ENCODE results near the gene MAEA. TPM values are rescaled to one million over a fixed set of nuclear protein-coding genes. Genes with fewer than 3 reads are reported as not detected.

The MAEA gene
- total RNA-seq, 8 experiments from 2014 or later, result 28.5 to 80.7 (median 56.7) TPM

DNA sequence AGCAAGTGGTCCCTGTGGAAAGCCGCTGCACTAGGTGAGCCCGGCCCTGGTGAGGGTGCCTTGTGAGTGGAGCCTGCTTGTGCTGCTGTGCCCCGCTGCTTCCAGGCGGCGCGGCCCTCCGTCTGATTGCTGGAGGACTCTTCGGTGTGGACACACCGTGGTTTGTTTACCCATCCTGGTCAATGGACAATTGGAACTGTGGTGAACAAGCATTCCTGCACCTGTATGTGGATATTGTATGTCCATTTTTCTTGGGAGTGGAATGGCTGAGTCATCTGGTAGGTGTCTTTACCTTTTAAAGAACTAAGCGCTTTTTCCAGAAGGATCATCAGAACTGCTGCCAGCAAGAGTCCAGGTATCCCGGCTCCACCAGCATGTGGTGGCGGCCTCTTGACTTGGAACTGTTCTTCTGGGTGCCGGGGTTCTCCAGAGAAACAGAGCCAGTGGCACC, 15.6 kb downstream of the MAEA start:
- no peak for ATAC-seq (replicated peaks in 6 of 8)
- Histone ChIP-seq H3K4me1 (replicated peaks in 1 of 2) (peaks cover 12 to 32% of the 10 kb centered on the region in 2 donors), H3K4me3 (no peak overlapping the region), H3K27ac (no peak overlapping the region)
- in situ Hi-C loops (cut with MboI; ENCODE audit: low pct_unique_long_range_greater_than_20kb in 2 of 9, low sequenced_read_pairs in 9 of 9, unreplicated experiment in 9 of 9), result no loop called here
- 89 to 97% (median 92%) methylated on average over 3 to 9 of the region's 13 CpGs; no CpG with 5 or more reads in 6 of the 10 experiments for WGBS, 10 experiments

DNA sequence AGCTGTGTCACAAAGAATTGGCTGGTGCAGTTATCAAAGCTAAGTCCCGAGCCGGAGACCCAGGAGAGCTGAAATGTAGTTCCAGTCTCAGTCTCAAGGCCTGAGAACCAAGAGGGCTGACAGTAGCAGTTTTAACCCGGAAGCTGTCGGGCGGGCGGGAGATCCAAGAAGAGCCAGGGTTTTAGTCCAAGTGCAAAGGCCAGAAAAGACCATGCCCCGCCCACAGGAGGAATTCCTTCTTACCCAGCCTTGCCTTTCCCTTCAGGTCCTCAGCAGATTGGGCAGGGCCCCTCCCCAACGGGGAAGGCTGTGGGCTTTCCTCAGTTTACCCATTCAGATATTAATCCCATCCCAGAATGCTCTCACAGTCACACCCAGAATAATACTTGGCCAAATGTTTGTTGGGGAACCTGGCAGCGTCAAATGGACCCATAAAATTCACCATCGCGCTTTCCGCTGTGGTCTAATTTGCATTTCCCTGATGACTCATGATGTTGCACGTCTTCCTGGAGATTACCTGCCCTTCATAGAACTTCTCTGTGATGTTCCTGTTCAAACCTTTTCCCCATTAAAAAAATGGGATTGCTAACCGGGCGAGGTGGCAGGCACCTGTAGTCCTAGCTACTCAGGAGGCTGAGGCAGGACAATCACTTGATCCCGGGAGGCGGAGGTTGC, 16.2 kb downstream of the MAEA start:
- ATAC-seq (replicated peaks in 6 of 8), result no peak
- peak overlapping the region in 1 of 2 donors; percentile 1 for H3K27ac ChIP-seq
- H3K4me1 ChIP-seq (replicated peaks in 1 of 2), result peaks cover 14 to 32% of the 10 kb centered on the region in 2 donors
- WGBS, 10 experiments, result 50 to 100% (median 90%) methylated on average over 1 to 8 of the region's 17 CpGs; no CpG with 5 or more reads in 2 of the 10 experiments
- no peak overlapping the region for H3K4me3 ChIP-seq
- in situ Hi-C loops (cut with MboI; ENCODE audit: low pct_unique_long_range_greater_than_20kb in 2 of 9, low sequenced_read_pairs in 9 of 9, unreplicated experiment in 9 of 9), result no loop called here

GRCh38 chr4:1307951-1308735, 18.5 kb downstream of the MAEA start:
- H3K27ac ChIP-seq, result peak overlapping the region in 1 of 2 donors; percentile 78
- peaks cover 14 to 32% of the 10 kb centered on the region in 2 donors for H3K4me1 ChIP-seq (replicated peaks in 1 of 2)
- in situ Hi-C loops (cut with MboI; ENCODE audit: low pct_unique_long_range_greater_than_20kb in 2 of 9, low sequenced_read_pairs in 9 of 9, unreplicated experiment in 9 of 9), result no loop called here
- no peak overlapping the region for H3K4me3 ChIP-seq
- 73 to 100% (median 94%) methylated on average over 1 to 18 of the region's 34 CpGs; no CpG with 5 or more reads in 1 of the 10 experiments for WGBS, 10 experiments
- ATAC-seq (replicated peaks in 6 of 8), result no peak

GRCh38 chr4:1309261-1310010, 19.7 kb downstream of the MAEA start:
- in situ Hi-C loops (cut with MboI; ENCODE audit: low pct_unique_long_range_greater_than_20kb in 2 of 9, low sequenced_read_pairs in 9 of 9, unreplicated experiment in 9 of 9), result no loop called here
- WGBS, 10 experiments, result 0 to 6% (median 0%) methylated on average over 1 to 7 of the region's 36 CpGs; no CpG with 5 or more reads in 3 of the 10 experiments
- Histone ChIP-seq H3K4me1 (replicated peaks in 1 of 2) (peaks cover 14 to 32% of the 10 kb centered on the region in 2 donors), H3K27ac (peak overlapping the region; percentile 63 to 81), H3K4me3 (peak overlapping the region; percentile 25 to 41 (median 35))
- peak; percentile 92 to 98 (median 96) for ATAC-seq (replicated peaks in 6 of 8)

DNA sequence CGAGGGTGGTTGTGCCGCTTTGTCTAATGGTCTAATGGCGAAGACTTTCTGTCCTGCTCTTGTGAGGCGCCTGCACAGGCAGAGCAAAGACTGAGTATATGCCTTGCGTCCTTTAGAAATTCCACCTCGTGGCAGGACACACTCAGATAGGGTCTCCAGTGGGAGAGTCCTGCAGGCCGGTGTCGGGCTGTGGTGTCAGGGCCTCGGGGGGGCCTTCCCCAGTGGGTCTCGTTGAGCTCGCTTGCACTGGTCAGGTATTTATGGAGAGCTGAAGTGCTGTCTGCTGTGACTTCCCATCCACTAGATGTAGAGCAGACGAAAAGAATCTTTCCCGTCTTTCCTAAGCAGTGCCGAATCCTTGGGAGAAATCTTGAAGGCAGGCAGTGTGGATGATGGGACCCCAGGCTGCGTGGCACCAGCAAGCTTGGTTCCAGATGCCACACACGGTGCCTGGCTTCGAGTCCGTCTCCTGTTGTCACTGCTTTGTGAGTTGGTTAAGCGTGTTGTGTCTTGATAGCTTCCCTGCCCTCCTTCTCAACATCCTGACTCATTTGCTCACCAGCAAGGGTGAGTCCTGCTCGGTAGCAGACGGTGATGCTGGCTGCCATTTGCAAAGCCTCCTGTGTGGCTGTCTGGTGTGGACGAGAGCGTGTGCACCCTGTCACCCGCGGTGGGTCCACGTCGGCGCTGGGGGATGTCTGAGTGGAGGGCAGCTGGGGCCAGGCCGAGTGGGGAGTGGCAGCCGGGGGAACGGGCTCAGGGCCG, 20.5 kb downstream of the MAEA start:
- in situ Hi-C loops (cut with MboI; ENCODE audit: low pct_unique_long_range_greater_than_20kb in 2 of 9, low sequenced_read_pairs in 9 of 9, unreplicated experiment in 9 of 9), result no loop called here
- ATAC-seq (replicated peaks in 6 of 8), result no peak
- WGBS, 10 experiments, result 80 to 100% (median 91%) methylated on average over 1 to 21 of the region's 32 CpGs; no CpG with 5 or more reads in 4 of the 10 experiments
- Histone ChIP-seq H3K4me3 (peak overlapping the region; percentile 25 to 41 (median 35)), H3K27ac (peak overlapping the region; percentile 47 to 81), H3K4me1 (replicated peaks in 1 of 2) (peaks cover 14 to 32% of the 10 kb centered on the region in 2 donors)

- 79 to 100% (median 92%) methylated on average over 4 to 10 of the region's 49 CpGs; no CpG with 5 or more reads in 5 of the 10 experiments for WGBS, 10 experiments
- Histone ChIP-seq H3K4me1 (replicated peaks in 1 of 2) (peaks cover 14 to 30% of the 10 kb centered on the region in 2 donors), H3K4me3 (no peak overlapping the region), H3K27ac (no peak overlapping the region)
- in situ Hi-C loops (cut with MboI; ENCODE audit: low pct_unique_long_range_greater_than_20kb in 2 of 9, low sequenced_read_pairs in 9 of 9, unreplicated experiment in 9 of 9), result no loop called here
- ATAC-seq (replicated peaks in 6 of 8), result no peak
These were observed 21.3 kb downstream of the MAEA start for GRCh38 chr4:1310796-1311631.

DNA sequence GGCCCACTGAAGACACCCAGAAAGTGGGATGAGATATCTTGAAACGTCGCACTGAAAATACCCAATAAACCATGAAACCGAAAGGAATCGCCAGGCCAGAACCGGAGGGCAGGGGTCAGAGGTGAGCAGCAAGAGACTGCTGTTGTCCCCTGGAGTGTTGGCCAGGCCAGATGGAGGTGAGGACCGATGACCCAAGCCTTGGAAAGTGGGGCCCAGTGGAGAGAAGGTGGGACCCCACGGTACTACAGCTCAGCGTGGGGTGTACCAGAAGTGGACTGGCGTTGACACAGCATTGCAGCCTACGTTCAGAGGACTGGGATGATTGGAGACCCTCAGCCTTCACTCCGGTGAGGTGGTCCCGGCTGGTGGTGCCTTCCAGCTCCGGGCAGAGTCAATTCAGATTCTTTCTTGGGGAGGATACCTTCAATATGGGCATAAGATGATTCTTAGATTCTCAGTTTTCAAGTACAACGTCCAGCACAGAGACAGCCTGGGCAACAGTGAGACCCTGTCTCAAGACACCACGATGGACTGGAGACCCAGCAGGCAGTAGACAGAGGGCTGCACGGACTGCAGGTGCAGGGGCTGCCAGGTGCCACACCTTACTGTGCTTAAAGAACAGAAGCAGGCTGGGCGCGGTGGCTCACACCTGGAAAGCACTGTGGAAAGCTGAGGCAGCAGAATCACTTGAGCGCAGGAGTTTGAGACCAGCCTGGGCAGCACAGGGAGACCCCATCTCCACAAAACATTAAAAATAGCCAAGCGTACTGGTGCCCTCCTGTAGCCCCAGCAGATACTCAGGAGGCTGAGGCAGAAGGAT, 23.3 kb downstream of the MAEA start:
- H3K27ac ChIP-seq, result no peak overlapping the region
- WGBS, 10 experiments, result 96 to 100% (median 100%) methylated on average over 1 to 12 of the region's 20 CpGs; no CpG with 5 or more reads in 2 of the 10 experiments
- no peak overlapping the region for H3K4me3 ChIP-seq
- in situ Hi-C loops (cut with MboI; ENCODE audit: low pct_unique_long_range_greater_than_20kb in 2 of 9, low sequenced_read_pairs in 9 of 9, unreplicated experiment in 9 of 9), result no loop called here
- peaks cover 14 to 15% of the 10 kb centered on the region in 2 donors for H3K4me1 ChIP-seq (replicated peaks in 1 of 2)
- no peak for ATAC-seq (replicated peaks in 6 of 8)

- in situ Hi-C loops (cut with MboI; ENCODE audit: low pct_unique_long_range_greater_than_20kb in 2 of 9, low sequenced_read_pairs in 9 of 9, unreplicated experiment in 9 of 9), result no loop called here
- H3K4me1 ChIP-seq (replicated peaks in 1 of 2), result peaks cover 0 to 1% of the 10 kb centered on the region in 2 donors
- WGBS, 10 experiments, result 93 to 100% (median 93%) methylated on average over 3 to 14 of the region's 28 CpGs; no CpG with 5 or more reads in 6 of the 10 experiments
- H3K4me3 ChIP-seq, result no peak overlapping the region
- H3K27ac ChIP-seq, result no peak overlapping the region
- no peak for ATAC-seq (replicated peaks in 6 of 8)
These were observed 25.6 kb downstream of the MAEA start for GRCh38 chr4:1315306-1315705.

DNA sequence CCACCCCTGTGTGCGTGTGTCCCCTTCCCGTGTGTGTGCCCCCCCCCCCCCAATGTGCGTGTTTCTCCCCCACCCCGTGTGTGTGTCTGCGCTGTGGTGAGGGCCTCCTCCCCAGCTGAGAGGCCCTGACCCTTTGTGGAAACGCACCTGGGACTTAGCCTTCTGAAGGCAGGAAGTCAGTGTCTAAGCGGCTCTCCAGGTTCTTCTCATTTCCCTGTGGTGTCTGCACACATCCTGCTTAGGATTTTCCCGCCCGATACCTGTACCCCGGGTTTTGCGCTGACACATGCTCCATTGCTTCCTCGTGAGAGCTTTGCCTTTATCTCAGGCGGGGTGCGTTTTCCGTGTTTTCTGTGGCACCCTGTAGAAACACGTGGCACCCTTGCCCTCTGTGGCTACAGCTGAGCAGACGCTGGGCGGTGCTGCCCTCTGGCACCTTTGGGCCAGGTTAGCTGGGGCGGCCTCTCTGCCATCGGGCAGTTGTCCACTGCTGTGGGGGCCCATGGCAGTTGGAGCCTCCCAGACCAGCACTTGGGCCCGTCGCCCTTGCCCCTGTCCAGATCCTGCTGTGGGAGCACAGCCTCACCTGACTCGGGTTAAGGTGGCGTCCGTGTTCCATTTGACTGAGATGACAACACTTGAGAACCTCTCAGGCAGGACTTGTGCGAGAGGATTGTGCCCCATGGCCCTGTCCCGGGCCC, 26.3 kb downstream of the MAEA start:
- 85 to 100% (median 94%) methylated on average over 1 to 7 of the region's 27 CpGs; no CpG with 5 or more reads in 3 of the 10 experiments for WGBS, 10 experiments
- ATAC-seq (replicated peaks in 6 of 8), result peak in 2 of 8 experiments; percentile 13 to 21
- in situ Hi-C loops (cut with MboI; ENCODE audit: low pct_unique_long_range_greater_than_20kb in 2 of 9, low sequenced_read_pairs in 9 of 9, unreplicated experiment in 9 of 9), result no loop called here
- Histone ChIP-seq H3K27ac (no peak overlapping the region), H3K4me1 (replicated peaks in 1 of 2) (no peaks in the 10 kb centered on the region), H3K4me3 (no peak overlapping the region)

DNA sequence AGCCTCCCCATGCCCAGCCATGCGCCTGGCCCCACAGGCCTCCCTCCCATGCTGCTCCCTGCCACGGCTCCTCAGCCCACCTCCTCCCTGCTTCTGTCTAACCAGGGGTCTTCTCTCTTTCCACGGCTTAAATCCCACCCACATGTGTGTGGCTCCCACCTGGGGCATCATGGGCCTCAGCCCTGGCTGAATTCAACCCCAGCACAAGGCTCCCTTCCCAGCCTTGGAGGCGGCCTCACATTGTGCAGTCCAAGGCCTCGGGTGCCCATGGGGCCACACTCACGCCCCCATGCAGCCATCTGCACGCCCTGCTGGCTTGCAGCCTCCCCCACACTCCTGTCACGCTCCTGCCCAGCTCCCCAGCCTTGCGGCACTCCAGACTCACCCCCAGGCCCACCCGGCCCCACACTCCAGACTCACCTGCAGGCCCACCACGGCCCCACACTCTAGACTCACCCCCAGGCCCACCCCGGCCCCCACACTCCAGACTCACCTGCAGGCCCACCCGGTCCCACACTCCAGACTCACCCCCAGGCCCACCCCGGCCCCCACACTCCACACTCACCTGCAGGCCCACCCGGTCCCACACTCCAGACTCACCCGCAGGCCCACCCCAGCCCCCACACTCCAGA, 27.0 kb downstream of the MAEA start:
- in situ Hi-C loops (cut with MboI; ENCODE audit: low pct_unique_long_range_greater_than_20kb in 2 of 9, low sequenced_read_pairs in 9 of 9, unreplicated experiment in 9 of 9), result no loop called here
- ATAC-seq (replicated peaks in 6 of 8), result peak in 4 of 8 experiments; percentile 12 to 35 (median 16)

More for the DNA sequence above, 27.0 kb downstream of the MAEA start:
- Histone ChIP-seq H3K4me3 (no peak overlapping the region), H3K27ac (no peak overlapping the region), H3K4me1 (replicated peaks in 1 of 2) (no peaks in the 10 kb centered on the region)
- 20% methylated on average over 1 of the region's 16 CpGs; no CpG with 5 or more reads in 9 of the 10 experiments for WGBS, 10 experiments

Measured in motor neuron (in vitro differentiated cells).